ENCODE measurements around the gene HM13. TPM values are rescaled to one million over a fixed set of nuclear protein-coding genes. Genes with fewer than 3 reads are reported as not detected.

Gene HM13
- total and polyA plus RNA-seq, 2 donors (not counting 3 experiments of a cell fraction or from before 2014, with no cell fraction given), result 211 to 218 TPM

GRCh38 chr20:31567380-31567720 lies 53.1 kb downstream of the HM13 start:
- no TSS peak for BruUV-seq (replicated peaks)
- no peak overlapping the region for H3K9ac ChIP-seq (replicated peaks; ENCODE audit: extremely low read depth, insufficient read depth, low read length)
- H3K27me3 ChIP-seq (ENCODE audit: control insufficient read depth in 2 of 2, insufficient read depth in 2 of 2, low read length in 2 of 2), result no peaks in the 10 kb centered on the region
- no peaks in the 10 kb centered on the region for H3K9me3 ChIP-seq (replicated peaks; ENCODE audit: control insufficient read depth, insufficient read depth, low read length)
- H3K4me3 ChIP-seq (replicated peaks in 1 of 3; ENCODE audit: insufficient read depth in 1 of 3, low read depth in 1 of 3, low read length in 3 of 3), result no peak overlapping the region
- H3K27ac ChIP-seq (ENCODE audit: insufficient read depth, low read depth, low read length), result no peak overlapping the region
- no peaks in the 10 kb centered on the region for H3K9me1 ChIP-seq (replicated peaks; ENCODE audit: control insufficient read depth, extremely low read depth, insufficient read depth, low read length)
- H2AFZ ChIP-seq (ENCODE audit: low read depth, low read length), result no peak overlapping the region
- no peaks in the 10 kb centered on the region for H4K20me1 ChIP-seq (replicated peaks; ENCODE audit: control insufficient read depth, extremely low read depth, insufficient read depth, low read length)
- ChIA-PET CTCF (interaction anchor here (1.4 to 30.9 kb wide), 6 partner anchors 10 to 156 kb away, joined by 3 to 1817 read pairs (median 12); partner anchors contain the start of genes BCL2L1 and ID1), POLR2A (interaction anchor here (1.3 to 3.9 kb wide), 3 partner anchors 38 to 45 kb away, joined by 7 to 29 read pairs (median 9); partner anchors contain the start of gene ID1)
- TF ChIP-seq JUN (IDR thresholded peaks at IDR 0.05; ENCODE audit: borderline replicate concordance, insufficient read depth, insufficient read length, low read depth) (no peak), FOS (IDR thresholded peaks at IDR 0.05; ENCODE audit: borderline replicate concordance, insufficient read depth, low read length) (no peak), EZH2 (IDR thresholded peaks at IDR 0.05; ENCODE audit: borderline replicate concordance, low read depth, low read length, severe bottlenecking) (no peak), CTCF (IDR thresholded peaks at IDR 0.05; ENCODE audit: extremely low read depth in 1 of 2, insufficient read depth in 1 of 2, low read depth in 1 of 2, low read length in 2 of 2) (no peak), POLR2A (IDR thresholded peaks at IDR 0.05; ENCODE audit: low read depth, low read length) (no peak), POLR2AphosphoS5 (IDR thresholded peaks at IDR 0.05; ENCODE audit: insufficient read depth, low read depth, low read length) (no peak), MYC (IDR thresholded peaks at IDR 0.05; ENCODE audit: low read depth, low read length) (no peak), MAX (IDR thresholded peaks at IDR 0.05; ENCODE audit: insufficient read depth, insufficient read length) (no peak), GATA2 (IDR thresholded peaks at IDR 0.05; ENCODE audit: insufficient read depth, insufficient read length, low read depth, low read length) (no peak)
- no peak for FAIRE-seq
- peaks cover 4 to 7% of the 10 kb centered on the region in 2 experiments for H3K36me3 ChIP-seq (ENCODE audit: control insufficient read depth in 2 of 2, extremely low read depth in 1 of 2, insufficient read depth in 2 of 2, low read length in 2 of 2)
- no peaks in the 10 kb centered on the region for H3K79me2 ChIP-seq (ENCODE audit: control insufficient read depth, insufficient read depth, low read length)
- no peak overlapping the region for H3K4me2 ChIP-seq (ENCODE audit: insufficient read depth, low read length)
- no peak for DNase-seq (ENCODE audit: low read depth, low spot score)
- dilution Hi-C loops (cut with MboI; ENCODE audit: extremely low pct_ligation_motif_present, low sequenced_read_pairs) (no loop called here), intact Hi-C loops (cut with micrococcal nuclease) (no loop called here)
- H3K4me1 ChIP-seq (ENCODE audit: control insufficient read depth, extremely low read depth, insufficient read depth, low read length), result peaks cover 40% of the 10 kb centered on the region

All from endothelial cell of umbilical vein (primary cell).